ENCODE data around the gene TRIM43B.
"Not testable (repeated sequence)": the region's sequence is repeated elsewhere in the genome, so short reads cannot be mapped to it uniquely, and the experiment has no call there.

The TRIM43B gene

DNA sequence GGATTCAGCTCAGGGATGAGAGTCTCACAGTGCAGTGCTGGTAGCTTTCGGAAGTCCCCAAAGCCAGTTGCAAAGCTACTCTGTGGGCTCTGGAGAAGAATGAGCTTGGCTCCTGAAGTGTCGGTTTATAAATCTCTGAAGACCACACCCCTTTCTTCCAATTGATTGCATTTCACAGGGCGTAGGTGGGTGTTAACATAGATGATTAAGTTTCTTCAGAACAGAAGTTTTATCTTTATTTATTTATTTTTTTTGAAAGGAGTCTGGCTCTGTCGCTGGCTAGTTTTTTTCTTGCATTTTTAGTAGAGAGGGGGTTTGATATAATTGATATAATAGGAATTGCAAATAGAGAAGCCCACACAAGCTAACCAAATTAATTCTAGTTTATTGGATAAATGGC is at the start of gene TRIM43B:
TSS of gene TRIM43B (minus strand) at position 101 of the 400 bp plus-strand sequence. CDS start 2,040 bp downstream, outside the sequence.
- not testable (repeated sequence) for DNase-seq

DNA sequence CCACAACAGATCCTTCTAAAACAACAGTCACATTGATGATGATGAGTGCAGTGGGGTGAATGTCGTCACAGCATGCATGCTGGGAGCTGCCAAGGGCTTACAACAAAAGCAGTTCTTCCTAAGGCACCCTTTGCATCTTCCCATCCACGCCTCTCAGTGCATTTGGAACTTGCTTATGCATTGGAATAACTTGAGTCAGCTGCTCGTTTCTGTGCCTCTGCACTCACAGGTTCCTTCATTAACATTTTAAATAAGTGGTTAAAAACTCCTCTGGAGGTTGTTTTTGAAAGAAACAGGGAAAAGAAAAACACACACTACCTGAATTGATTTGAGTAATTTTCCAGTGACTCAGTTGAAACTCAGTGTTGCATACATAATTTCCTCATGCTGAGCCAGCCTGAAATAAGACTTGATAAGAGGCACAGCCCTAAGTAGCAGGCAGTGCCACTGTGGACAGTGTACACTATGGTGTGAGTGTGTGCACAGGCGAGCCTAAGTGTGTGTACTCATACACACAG is 46.8 kb upstream of the TRIM43B start:
- DNase-seq = no peak

DNA sequence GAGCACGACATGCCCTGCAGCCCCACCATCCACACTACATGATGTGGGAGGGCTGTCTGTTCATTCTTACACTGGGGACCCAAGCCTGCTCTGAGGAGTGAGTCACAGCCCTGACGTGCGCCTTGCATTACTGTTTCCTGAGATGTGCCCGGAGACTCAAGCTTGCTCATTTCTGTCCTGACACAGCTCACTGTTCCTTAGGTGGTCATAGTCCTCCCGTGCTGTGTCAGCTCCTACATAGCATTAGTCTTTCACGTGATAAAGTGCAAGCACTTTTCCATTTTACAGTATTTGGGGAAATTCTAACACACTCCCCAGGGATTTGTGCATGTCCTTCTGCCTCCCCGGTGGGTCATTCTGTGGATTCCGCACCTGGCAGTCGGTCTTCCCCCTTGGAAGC is 46.2 kb upstream of the TRIM43B start:
- DNase-seq = peak; percentile 77

DNA sequence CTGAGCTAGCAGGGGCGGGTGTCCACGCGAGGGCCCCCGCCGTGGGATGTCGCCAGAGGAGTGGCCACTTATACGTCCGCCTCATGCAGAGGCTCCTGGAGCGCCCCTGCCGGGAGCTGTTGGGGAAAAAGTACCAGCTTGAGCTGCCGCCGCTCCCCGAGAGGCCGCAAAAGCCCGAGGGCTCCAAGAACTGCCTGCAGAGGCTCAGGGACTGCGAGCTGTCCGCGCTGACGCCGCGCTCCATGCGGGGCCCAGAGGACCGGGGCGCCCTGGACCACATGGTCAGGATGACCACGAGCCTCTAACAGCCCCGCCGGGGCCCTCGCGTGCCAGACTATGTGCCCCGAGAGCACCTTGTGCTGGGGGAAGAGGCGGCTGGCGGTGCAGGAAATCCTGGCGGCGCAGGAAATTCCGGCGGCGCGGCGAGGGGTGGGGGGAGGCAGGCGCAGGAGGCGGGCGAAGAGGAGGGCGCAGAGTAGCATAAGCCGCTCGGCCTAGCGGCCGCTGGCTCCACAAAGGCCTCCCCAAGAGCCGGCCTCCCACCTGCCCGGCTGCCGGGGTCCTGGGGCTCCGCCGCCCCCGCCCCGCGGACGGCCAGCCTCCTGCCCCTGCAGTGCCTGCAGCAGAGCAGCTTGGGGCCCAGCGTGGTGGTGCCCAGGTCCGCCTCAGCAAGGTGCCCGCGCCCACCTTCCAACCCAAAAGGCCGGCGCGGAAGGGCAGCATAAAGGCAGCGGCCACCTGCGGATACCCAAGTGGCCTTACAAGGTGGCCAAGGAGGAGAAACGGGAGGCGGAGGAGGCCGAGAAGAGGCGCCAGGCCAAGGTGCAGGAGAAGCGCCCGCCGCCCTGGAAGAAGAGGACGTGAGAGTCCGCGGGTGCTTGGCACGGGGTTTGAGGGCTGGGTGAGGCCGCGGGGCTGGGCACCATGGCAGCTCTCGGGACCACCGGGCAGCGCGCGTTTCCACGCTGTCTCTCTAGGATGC is 42.1 kb upstream of the TRIM43B start:
- peak; percentile 84 for DNase-seq

DNA sequence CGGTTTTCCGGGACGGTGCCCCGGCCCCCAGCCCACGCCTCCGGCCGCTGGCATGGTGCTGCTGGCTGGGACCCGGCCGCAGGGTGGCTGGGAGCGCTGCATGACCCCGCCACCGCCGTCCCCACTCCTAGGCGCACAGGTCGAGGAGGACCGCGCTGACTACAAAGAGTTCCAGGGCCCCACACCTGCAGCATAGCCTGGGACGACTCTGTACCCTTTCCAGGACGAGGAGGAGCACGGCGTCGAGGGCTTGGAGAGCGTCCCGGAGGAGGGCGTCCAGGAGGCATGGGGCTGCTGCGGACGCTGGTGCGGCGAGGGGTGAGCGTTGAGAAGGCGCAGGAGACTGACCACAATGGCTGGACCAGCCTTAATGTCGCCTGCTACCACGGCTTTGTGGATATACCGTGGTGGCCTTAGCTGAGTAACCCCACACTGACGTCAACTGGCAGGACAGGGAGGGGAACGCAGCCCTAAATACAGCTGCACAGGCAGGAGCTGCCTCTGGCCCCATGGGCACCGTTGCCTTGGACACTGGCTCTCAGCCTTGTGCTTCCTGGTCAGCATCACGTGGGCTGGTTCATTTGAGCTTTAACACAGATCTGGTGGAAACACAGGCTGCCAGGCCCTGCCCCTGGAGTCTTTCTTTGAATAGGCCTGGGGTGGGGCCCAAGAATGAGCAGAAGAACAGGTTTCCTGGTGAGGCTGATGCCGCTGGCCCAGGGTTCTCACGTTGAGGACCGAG is 40.9 kb upstream of the TRIM43B start:
- DNase-seq = no peak

DNA sequence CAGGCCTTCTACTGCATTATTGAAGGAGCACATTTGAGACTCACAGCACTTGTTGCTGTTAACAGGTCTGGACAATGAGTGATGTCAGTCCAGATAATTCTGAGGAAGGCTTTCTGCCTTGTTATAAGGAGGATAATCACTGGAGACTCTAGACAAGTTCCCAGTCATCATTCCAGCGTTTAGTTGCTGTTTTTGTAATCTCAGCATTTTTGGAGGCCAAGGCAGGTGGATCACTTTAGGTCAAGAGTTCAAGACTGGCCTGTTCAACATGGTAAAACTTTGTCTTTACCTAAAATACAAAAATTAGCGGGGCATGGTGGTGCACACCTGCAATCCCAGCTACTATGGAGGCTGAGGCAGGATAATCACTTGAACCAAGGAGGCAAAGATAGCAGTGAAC is 39.6 kb upstream of the TRIM43B start:
- no peak for DNase-seq

DNA sequence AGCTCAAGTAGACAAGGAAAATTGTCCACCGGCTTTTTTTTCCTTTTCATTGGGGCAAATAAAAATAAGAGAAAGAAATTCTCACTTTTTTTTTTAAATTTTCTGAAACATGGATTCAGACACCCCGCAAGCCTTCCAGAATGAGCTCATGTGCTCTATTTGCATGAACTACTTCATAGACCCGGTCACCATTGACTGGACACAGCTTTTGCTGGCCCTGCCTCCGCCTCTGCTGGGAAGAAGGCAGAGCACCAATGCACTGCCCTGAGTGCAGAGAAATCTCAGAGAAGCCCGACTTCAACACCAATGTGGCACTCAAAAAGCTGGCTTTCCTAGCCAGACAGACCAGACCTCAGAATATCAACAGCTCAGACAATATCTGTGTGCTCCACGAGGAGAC is 30.2 kb upstream of the TRIM43B start:
- DNase-seq = no peak

DNA sequence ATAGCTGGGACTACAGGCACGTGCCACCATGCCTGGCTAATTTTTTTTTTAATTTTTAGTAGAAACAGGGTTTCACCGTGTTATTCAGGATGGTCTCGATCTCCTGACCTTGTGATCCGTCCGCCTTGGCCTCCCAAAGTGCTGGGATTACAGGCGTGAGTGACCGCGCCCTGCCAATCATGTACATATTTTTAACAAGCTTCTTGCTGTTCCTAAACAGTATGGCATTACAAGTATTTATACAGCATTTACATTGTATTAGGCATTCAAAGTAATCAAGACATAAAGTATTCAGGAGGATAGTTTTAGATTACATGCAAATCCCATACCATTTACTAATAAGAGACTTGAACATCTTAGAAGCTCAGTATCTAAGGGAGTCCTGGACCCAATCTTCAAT is 29.7 kb upstream of the TRIM43B start:
- not testable (repeated sequence) for DNase-seq

DNA sequence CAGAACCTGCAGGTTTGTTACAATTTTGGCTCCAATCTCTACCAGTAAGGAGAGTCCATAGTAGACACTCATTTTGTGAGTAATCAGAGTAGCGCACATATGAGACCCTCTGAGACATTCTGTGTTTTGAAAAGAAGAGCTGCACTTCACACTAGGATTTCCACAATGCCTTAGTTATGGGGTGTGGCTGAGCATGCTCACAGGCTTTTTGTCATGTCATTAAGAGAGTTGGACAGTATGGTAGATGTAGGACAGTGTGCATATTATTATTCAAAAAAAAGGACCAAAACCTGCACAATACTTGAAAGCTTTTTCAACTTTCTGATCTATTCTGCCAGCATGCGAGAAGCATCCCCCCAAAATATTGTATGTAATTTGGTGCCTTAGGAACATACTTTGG is 24.9 kb upstream of the TRIM43B start:
- DNase-seq = no peak

DNA sequence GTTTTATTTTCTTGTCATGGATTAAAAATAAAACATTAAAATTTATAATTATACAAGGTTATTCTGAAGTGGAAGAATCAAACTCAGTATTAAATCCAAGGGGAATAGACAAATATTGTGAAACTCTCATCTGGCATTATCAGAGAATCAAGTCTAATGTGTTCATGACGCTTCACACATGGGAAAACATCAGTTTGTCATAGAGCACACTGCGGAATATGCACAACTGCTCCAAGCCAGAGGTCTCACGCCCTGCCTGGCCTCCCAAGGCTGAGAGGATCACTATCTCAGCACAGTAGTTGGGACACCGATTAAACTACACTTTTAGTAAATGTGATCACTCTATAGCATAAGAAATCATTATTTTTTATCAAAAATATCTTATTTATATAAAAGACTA is 20.7 kb upstream of the TRIM43B start:
- no peak for DNase-seq

DNA sequence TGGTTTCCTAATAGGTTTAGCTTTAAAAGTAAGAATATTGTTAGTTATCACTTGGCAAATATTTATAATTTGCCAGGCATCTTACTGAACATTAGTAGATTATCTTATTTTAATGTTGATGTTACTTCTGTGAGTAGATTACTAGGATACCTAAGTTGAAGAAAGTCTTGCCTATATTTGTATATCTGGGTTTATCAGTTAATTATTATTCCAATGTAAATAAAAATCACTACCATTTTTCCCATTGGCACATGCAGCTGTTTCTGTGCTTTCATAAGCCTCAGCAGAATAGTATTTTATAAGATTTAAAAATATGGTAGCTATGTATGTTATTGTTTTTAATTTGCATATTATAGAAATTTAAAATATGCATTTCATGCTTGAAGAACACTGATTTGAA is 16.3 kb upstream of the TRIM43B start:
- DNase-seq = no peak

DNA sequence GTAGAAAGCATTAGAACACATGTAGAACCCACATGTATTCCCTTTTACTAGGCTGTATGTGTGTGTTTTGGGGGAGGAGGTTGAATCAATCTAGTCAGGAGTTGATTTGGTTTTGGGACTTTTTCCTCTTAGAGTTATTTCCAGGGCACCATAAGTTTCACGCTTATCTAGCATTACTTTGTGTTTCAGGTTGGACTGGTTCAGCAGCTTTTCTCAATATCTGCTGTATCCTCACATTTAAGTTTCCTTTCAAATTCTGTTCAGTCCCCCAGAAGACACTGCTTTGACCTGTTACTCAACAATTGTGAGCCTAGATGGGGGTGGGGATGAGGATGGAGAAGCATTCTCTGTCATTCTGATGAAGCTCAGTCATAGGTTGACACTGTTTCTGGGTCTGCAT is 7.5 kb upstream of the TRIM43B start:
- DNase-seq = not testable (repeated sequence)

DNA sequence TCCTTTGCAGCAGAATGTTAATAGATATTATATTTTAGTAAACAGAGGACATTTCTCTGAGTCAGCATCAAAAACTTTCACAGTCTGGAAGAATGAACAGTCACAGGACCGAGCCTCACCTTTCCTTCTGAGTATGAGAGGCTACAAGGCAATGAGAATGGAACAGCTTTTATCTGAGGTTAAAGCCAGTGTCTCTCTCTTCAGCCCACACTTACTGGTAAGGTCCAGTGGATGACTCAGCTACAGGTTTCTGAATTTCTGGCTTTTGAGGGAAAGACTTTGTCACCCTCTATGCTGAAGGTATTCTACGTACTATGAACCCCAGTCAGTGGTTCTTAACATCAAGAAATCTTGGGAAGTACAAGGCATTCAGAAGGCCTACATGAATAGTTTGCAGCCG is 9.5 kb downstream of the TRIM43B start:
- not testable (repeated sequence) for DNase-seq

DNA sequence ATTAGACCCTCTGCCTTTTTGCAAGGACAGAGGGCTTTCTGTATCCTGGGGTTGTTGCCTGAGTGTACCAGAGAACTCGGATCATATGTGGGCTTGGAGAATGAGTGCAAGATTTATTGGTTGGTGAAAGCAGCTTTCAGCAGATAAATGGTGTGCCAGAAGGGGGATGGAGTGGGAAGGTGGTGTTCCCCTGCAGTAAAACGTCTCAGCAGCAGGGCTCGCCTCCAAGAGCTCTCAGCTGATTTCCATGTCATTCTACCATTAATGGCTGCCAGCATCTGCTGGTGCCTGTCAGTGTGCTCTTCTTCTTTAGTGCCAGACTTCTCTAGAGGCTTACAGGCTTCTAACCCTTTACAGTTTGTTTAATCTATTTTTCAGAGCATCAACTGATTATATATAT is 16.6 kb downstream of the TRIM43B start:
- DNase-seq = not testable (repeated sequence)

DNA sequence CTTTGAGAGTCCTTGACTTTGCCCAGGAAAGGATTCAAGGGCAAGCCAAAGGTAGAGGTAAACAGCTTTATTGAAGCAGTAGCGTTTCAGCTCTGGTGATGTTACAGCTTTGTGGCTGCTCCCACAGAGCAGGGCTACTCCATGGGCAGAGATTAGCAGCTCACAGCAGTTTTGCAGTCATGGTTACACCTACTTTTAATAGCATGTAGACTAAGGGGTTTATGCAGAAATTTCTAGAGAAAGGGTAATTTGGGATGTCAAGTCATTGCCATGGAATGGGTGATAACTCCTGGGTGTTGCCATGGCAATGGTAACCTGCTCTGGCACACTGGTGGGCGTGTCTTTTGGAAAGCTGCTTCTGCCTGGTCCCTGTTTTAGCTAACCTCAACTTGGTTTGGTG is 18.0 kb downstream of the TRIM43B start:
- DNase-seq = not testable (repeated sequence)

DNA sequence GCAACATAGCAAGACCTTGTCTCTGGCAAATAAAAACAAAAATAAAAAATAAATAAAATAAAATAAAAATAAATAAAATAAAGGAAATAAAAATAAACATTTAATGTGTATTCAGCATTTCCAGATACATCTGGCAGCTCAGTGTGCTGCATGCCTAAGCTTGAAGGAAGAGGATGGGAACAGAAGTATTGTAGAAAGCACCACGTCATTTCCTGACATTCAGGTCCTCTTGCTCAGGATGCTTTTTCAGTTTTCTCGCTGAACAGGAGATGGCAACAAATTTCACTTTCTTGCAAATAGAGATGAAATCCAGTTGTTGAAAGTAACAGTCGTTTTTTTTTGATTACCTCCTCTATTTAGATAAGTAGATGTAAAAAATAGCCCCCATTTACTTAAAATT is 21.3 kb downstream of the TRIM43B start:
- not testable (repeated sequence) for DNase-seq

DNA sequence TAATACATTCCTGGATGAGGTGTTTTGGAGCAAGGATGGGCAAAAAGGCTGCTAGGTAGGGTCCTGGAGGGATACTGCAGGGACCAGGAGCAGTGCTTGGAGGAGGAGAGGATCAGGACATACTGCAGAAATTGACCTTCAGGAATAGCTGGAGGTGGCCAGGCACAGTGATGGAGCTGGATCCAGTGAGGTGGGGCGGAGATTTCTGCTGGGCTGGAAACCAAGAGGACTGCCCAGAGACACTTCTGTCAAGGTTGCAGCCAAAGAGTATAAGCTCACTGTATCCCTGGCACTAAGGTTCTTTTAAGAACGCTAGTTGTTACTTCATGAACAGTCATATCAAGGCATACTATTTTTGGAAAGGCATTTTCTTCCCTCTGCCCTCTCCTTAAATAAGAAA is 39.2 kb downstream of the TRIM43B start:
- DNase-seq = not testable (repeated sequence)

DNA sequence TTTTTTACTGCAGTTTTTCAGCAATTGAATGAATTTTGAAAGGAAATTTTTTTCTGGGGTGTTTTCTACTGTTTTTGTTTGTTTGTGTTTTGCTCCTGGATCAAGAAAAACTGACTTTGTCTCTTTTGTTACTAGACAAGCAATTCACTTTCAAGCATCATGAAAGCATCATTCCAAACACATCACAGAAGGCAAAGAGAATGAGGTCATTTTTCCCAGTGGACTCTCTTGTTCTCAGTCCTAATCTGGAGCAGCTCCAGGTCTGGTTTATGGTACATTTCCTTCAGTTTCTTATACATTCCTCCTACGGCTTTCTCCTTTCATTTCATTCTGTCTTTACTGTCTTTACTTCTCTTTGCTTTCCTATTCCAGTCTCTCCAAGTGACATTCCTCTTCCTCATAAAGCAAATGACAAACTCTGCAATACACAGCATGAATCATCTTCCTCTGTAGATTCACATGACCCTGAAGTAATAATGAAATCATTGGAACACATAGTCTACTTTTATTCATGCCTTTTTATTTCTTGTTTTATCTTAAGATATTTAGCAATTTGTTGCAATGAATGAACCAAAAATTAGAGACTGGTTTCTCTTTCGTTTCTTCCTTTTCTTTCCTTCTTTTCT is 42.0 kb downstream of the TRIM43B start:
- DNase-seq = not testable (repeated sequence)

DNA sequence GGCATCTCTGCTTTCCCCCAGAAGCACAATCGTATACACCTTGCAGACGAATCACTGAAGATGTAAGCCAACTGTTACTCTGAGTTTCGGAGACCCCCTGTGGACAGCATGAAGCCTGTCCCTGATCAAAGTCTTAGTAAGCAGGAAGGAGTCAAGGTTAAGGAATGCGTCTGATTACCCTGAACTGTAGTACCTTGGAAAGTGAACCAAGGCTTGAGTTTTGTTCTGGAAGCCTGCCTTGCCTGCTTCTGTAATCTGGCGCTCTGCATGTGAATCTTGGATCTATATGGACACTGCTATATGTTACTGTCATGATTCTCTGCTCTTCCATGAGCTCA is 48.7 kb downstream of the TRIM43B start:
- not testable (repeated sequence) for DNase-seq

DNA sequence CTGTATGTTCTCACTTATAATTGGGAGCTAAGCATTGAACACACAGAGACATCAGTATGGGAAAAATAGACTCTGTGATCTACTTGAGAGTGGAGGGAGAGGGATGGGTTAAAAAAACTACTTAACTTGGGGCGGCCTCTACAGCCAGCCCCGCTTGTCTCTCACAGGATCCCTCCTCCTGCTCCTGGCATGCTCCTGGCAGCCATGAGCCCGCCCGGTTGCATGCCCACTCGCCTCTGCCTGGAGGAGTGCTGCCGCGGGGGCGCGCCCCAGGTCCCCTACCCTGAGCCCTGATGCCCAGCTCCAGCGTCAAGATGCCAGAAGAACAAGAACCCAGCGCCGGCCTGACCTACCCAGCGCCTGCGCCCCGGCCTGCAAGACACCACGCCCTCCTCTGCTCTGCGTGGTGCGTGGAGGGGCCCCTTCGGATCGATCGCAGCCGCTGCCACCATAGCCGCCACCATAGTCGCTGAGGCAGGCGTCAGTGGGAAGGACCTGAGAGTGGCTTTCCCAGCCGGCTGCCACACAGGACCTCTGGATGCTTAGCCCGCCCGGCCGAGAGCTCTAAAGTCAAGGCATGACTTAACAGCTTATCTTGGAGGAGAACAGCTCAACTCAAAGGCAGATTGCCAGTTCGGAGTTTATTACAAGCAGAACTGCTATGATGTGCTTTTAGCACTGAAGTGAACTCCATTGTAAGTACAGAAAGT is 49.2 kb downstream of the TRIM43B start:
- DNase-seq = not testable (repeated sequence)

DNA sequence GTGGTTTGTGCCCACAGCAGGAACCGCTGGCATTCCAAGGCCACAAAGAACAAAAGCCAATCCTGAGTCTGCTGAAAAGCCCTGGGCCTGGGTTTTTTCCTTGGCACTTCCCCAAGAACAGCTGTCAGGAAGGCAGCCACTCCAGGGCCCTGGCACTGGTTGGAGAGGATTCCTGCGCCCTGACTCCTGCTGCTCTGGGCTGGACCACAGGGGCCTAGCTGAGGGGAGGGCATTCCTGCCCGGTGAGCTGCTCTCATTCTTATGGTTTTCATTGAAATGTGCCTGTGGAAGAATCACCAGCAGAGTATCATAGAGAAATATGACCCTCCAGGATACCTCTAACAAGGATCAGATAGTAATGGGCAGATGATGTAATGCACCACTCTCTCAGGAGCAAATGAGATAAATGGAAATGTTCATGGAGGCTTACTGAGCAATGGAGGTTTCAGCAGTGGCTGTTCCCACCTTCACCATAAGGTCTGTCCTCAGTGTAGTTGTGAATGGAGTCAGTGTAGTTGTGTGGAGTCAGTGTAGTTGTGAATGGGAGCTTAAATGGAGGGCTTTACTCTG is 50.0 kb downstream of the TRIM43B start:
- DNase-seq = peak; percentile 77

DNA sequence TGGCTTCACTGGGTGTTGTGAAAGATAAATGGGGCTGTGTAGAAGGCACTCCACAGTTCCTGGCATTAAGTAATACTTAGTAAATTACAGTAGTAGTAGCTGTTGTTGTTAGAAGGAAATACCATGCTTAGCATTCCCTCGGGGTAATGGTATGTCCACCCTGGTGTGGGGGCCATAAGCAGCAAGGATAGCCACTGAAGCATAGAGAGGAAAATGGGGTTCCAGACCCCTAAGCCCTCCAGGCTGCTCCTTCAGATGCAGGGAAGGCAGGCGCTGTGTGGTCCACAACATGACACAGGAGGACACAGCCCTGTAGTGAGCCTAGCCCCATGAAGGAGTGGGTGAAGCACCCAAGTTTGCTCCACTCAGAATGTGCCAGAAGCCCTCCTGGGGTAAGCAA is 50.6 kb downstream of the TRIM43B start:
- DNase-seq = peak; percentile 20
